Ascending aorta (tissue), 2 donors: ENCODE measurements around the gene CTNNA2. TPM values are rescaled to one million over a fixed set of nuclear protein-coding genes. Genes with fewer than 3 reads are reported as not detected.

Source experiments
- DNase-seq, 2 donors: peaks; one replicate each; pipeline ENCODE4 v3.0.0-alpha.2; 2019; ENCODE audit warnings: low spot score in 2 of 2
- H3K27ac ChIP-seq, 2 donors: fragments of 200-600 bp; sonication (generic); one replicate each; pipeline ENCODE4 v1.5.1; 2016 to 2017; ENCODE audit warnings: mild to moderate bottlenecking in 1 of 2
- H3K27me3 ChIP-seq: fragments of 200-600 bp; sonication (generic); one replicate; pipeline ENCODE4 v1.5.1; 2017
- H3K36me3 ChIP-seq, 2 donors: fragments of 200-600 bp; sonication (generic); one replicate each; pipeline ENCODE4 v1.5.1; 2016
- H3K4me1 ChIP-seq, 2 donors: fragments of 200-600 bp; sonication (generic); one replicate each; pipeline ENCODE4 v1.5.1; 2016 to 2017; ENCODE audit warnings: mild to moderate bottlenecking in 1 of 2
- H3K4me3 ChIP-seq, 2 donors: fragments of 200-600 bp; sonication (generic); one replicate each; pipeline ENCODE4 v1.5.1; 2016 to 2017; ENCODE audit warnings: mild to moderate bottlenecking in 1 of 2
- H3K9me3 ChIP-seq, 2 donors: fragments of 200-600 bp; sonication (generic); one replicate each; pipeline ENCODE4 v1.5.1; 2016
- intact Hi-C: fragments of 100-400 bp; cut with DNase I; formaldehyde crosslinking; loops from one replicate; pipeline ENCODE4 v1.15.1; 2023
- total RNA-seq: library from RNA; depleted of rRNA; stranded (reverse); fragments of >200 nt; gene quantifications from one replicate; pipeline ENCODE4 v1.1.0, GENCODE V29; 2016
- TF ChIP-seq, protein P1 (sequence below), 3 experiments: fragments of 200-600 bp in 2 of 3; fragments of 450-650 bp in 1 of 3; sonication (generic) in 2 of 3; IDR thresholded peaks; one replicate each; pipeline ENCODE4 v1.5.1; 2016 to 2019; ENCODE audit warnings: antibody characterized with exemption in 3 of 3, mild to moderate bottlenecking in 1 of 3, moderate library complexity in 1 of 3

The CTNNA2 gene
- total RNA-seq, 1 donor from 2014 or later = not detected

DNA sequence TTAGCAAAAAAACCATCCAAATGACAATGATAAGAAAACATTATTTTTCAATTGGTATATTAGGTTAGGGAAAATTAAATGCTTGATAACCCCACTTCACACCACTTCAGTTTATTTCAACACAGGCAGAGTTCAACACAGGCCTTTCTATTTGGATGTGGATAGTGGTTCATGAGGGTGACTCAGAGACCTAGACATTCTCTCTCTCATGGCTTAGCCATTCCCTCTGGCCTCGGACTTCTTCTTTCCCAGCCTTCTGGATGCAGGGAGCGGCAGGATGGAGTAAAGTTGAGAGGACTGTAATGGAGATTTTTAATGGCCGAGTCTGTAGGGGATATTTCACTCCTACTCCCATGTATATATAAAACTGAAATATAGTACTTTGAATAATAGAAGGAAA lies 109.7 kb downstream of the CTNNA2 start:
- H3K4me1 ChIP-seq = no peaks in the 10 kb centered on the region
- H3K36me3 ChIP-seq = no peaks in the 10 kb centered on the region
- TF ChIP-seq, protein P1, sequence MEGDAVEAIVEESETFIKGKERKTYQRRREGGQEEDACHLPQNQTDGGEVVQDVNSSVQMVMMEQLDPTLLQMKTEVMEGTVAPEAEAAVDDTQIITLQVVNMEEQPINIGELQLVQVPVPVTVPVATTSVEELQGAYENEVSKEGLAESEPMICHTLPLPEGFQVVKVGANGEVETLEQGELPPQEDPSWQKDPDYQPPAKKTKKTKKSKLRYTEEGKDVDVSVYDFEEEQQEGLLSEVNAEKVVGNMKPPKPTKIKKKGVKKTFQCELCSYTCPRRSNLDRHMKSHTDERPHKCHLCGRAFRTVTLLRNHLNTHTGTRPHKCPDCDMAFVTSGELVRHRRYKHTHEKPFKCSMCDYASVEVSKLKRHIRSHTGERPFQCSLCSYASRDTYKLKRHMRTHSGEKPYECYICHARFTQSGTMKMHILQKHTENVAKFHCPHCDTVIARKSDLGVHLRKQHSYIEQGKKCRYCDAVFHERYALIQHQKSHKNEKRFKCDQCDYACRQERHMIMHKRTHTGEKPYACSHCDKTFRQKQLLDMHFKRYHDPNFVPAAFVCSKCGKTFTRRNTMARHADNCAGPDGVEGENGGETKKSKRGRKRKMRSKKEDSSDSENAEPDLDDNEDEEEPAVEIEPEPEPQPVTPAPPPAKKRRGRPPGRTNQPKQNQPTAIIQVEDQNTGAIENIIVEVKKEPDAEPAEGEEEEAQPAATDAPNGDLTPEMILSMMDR (IDR thresholded peaks at IDR 0.05) = no peak
- H3K4me3 ChIP-seq = no peak overlapping the region
- DNase-seq = no peak
- no peaks in the 10 kb centered on the region for H3K9me3 ChIP-seq
- H3K27ac ChIP-seq = no peak overlapping the region
- no peaks in the 10 kb centered on the region for H3K27me3 ChIP-seq
- intact Hi-C loops = no loop called here

DNA sequence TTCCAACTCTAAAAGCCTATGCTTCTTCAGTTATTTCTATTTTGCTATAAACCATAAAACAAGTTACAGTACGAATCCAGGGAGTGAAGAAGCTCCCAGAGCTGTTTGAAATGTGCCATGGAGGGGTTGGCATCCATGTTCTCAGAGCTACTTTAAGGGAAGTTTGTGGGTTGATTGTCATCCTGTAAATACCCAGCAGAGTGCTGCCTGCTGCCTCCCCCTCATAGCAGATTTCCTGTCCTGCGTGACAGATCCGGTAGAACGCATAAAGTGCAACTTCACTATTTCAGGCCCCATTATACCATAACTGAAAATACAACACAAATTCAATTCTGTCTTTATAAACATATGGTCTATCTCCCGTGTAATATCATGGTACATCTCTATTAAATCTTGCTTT lies 114.4 kb downstream of the CTNNA2 start:
- no peak overlapping the region for H3K4me3 ChIP-seq
- H3K9me3 ChIP-seq = no peaks in the 10 kb centered on the region
- intact Hi-C loops = no loop called here
- H3K27ac ChIP-seq = no peak overlapping the region
- TF ChIP-seq, protein P1 (IDR thresholded peaks at IDR 0.05) = no peak
- no peaks in the 10 kb centered on the region for H3K27me3 ChIP-seq
- H3K4me1 ChIP-seq = no peaks in the 10 kb centered on the region
- no peaks in the 10 kb centered on the region for H3K36me3 ChIP-seq
- no peak for DNase-seq

DNA sequence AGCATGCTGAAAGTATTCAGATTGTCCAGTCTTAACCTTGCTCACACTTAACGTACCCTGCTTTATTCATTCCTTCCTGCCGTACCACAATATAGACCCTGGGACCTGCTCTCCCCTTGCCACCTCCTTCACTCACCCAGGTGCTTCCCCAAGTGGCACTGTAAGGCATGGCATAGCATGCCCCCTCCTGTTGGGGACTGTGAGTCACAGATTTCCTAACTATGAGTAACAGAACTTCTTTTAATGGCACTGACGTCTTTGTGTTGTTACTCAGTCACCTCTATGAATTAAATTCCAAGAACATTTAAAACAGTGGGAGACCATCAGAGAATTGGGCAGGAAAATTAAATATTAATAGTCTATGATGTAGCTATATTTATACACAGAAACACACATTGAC lies 117.2 kb downstream of the CTNNA2 start:
- TF ChIP-seq, protein P1 (IDR thresholded peaks at IDR 0.05) = no peak
- H3K9me3 ChIP-seq = no peaks in the 10 kb centered on the region
- no peak overlapping the region for H3K27ac ChIP-seq
- no peak for DNase-seq
- no peak overlapping the region for H3K4me3 ChIP-seq
- no peaks in the 10 kb centered on the region for H3K27me3 ChIP-seq
- H3K4me1 ChIP-seq = no peaks in the 10 kb centered on the region
- intact Hi-C loops = no loop called here
- H3K36me3 ChIP-seq = no peaks in the 10 kb centered on the region

DNA sequence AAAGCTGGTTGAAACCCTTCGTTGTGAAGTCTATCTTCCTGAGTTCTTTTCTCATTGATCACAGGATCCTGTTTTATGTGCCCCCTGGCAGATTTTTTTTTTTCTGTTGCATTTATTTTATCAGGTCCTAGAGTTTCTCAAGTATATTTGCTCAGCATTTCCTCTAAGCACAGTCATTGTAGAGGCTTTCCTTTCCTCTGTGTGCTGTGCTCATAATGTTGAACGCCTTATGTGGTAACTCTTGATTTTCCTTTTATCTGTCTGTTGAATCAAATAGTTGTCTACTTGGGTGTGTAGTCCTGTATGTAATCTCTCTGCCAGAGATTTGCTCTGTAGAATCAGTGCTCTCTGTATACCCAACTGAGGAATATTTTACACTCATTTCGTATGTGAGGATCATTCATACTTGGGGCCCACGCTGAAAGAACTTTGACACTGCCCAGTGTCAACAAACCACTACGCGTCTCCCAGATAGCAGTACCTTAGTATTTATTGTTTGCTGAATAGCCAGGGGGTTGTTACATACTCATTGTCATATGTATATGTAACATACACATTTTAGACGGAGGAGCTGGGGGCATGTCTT lies 118.2 kb downstream of the CTNNA2 start:
- Histone ChIP-seq H3K4me3 (no peak overlapping the region), H3K27ac (no peak overlapping the region), H3K4me1 (no peaks in the 10 kb centered on the region), H3K36me3 (no peaks in the 10 kb centered on the region), H3K27me3 (no peaks in the 10 kb centered on the region), H3K9me3 (no peaks in the 10 kb centered on the region)
- intact Hi-C loops = no loop called here
- TF ChIP-seq, protein P1 (IDR thresholded peaks at IDR 0.05) = no peak
- DNase-seq = no peak

DNA sequence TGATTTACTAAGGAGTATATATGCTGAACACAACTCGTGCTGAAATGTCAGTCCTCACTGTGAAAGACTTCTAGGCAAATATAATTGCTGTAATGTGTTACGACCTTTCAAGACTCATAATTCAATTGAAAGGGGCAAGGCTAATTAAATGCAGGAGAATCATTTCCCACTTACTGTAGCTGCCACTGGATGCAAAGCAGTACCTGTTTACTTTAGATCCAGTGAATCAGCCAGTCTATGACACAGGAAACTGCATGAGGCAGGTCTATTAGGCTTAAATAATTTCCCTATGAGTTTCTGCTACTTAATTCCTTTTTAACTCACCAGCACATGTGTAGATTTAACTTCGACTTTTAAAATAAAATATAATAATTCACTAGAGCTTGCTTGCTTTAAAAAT lies 125.6 kb downstream of the CTNNA2 start:
- intact Hi-C loops = no loop called here
- H3K36me3 ChIP-seq = no peaks in the 10 kb centered on the region
- no peaks in the 10 kb centered on the region for H3K27me3 ChIP-seq
- no peaks in the 10 kb centered on the region for H3K9me3 ChIP-seq
- no peak overlapping the region for H3K27ac ChIP-seq
- H3K4me3 ChIP-seq = no peak overlapping the region
- no peak for DNase-seq
- H3K4me1 ChIP-seq = no peaks in the 10 kb centered on the region
- TF ChIP-seq, protein P1 (IDR thresholded peaks at IDR 0.05) = no peak

DNA sequence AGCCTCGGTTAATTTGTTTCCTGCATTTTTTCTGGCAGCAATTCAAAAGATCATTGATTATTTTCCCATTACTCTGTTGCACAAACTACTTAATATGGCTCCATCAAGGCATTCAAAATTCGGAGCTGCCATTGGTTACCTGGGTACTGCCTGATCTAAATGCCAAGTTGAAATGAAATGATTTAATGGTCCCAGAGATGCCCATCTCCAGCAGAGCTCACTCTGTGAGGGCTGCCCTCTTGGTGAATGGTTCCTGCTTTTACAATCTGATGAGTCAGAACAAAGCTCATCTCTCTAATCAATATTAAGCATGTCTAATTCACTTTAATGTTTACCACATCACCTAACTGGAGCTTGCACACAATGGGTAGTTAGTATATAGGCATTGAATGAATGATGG lies 126.1 kb downstream of the CTNNA2 start:
- H3K36me3 ChIP-seq = no peaks in the 10 kb centered on the region
- no peak overlapping the region for H3K4me3 ChIP-seq
- no peaks in the 10 kb centered on the region for H3K4me1 ChIP-seq
- H3K27me3 ChIP-seq = no peaks in the 10 kb centered on the region
- no peak for DNase-seq
- intact Hi-C loops = no loop called here
- H3K9me3 ChIP-seq = no peaks in the 10 kb centered on the region
- no peak overlapping the region for H3K27ac ChIP-seq
- TF ChIP-seq, protein P1 (IDR thresholded peaks at IDR 0.05) = no peak
